HepG2 (cell line): ENCODE measurements around the gene SLC25A33. TPM values are rescaled to one million over a fixed set of nuclear protein-coding genes. Genes with fewer than 3 reads are reported as not detected.

Source experiments
- BATF2 ChIP-seq: sonication (generic); formaldehyde crosslinking; IDR thresholded peaks from 2 replicates; pipeline ENCODE4 v1.8.0; 2022; ENCODE audit warnings: mild to moderate bottlenecking, missing genetic modification reagents, moderate library complexity
- GMEB1 ChIP-seq: sonication (generic); formaldehyde crosslinking; IDR thresholded peaks from 2 replicates; pipeline ENCODE4 v1.5.1; 2020; ENCODE audit warnings: missing genetic modification reagents, mild to moderate bottlenecking, borderline replicate concordance
- GMEB2 ChIP-seq: IDR thresholded peaks from 2 replicates; pipeline ENCODE4 v1.6.1; 2016; ENCODE audit warnings: missing biosample characterization, missing genetic modification reagents, low read depth
- HNRNPLL ChIP-seq: fragments of 200-400 bp; formaldehyde crosslinking; IDR thresholded peaks from 2 replicates; pipeline ENCODE4 v1.6.1; 2017; ENCODE audit warnings: mild to moderate bottlenecking, low read depth, low read length; ENCODE audit not compliant: poor library complexity, severe bottlenecking
- KAT8 ChIP-seq: IDR thresholded peaks from 2 replicates; pipeline ENCODE4 v1.6.1; 2016; ENCODE audit warnings: missing genetic modification reagents, missing compliant biosample characterization
- LCORL ChIP-seq, 2 experiments: fragments of 450-650 bp in 1 of 2; sonication (generic) in 1 of 2; formaldehyde crosslinking in 1 of 2; IDR thresholded peaks; 2 replicates each; pipeline versions ENCODE4 v1.5.0 to v1.6.1; 2017 to 2020; ENCODE audit warnings: antibody characterized with exemption in 1 of 2, missing genetic modification reagents in 1 of 2
- MYC ChIP-seq: sonication (generic); formaldehyde crosslinking; IDR thresholded peaks from 2 replicates; pipeline ENCODE4 v1.9.0; 2021; ENCODE audit warnings: missing genetic modification reagents, borderline replicate concordance
- NFKB2 ChIP-seq: sonication (generic); formaldehyde crosslinking; IDR thresholded peaks from 2 replicates; pipeline ENCODE4 v1.4.0; 2020; ENCODE audit warnings: missing genetic modification reagents, borderline replicate concordance
- PAWR ChIP-seq: sonication (generic); formaldehyde crosslinking; IDR thresholded peaks from 2 replicates; pipeline ENCODE4 v1.4.0; 2020; ENCODE audit warnings: missing genetic modification reagents, mild to moderate bottlenecking, borderline replicate concordance
- RBFOX2 ChIP-seq: fragments of 200-400 bp; formaldehyde crosslinking; IDR thresholded peaks from 2 replicates; pipeline ENCODE4 v1.6.1; 2017; ENCODE audit warnings: low read depth, mild to moderate bottlenecking, low read length
- SP5 ChIP-seq: IDR thresholded peaks from 2 replicates; pipeline ENCODE4 v1.6.1; 2016; ENCODE audit warnings: low read depth, borderline replicate concordance
- STAT6 ChIP-seq: sonication (generic); formaldehyde crosslinking; IDR thresholded peaks from 2 replicates; pipeline ENCODE4 v1.4.0; 2020; ENCODE audit warnings: missing genetic modification reagents, mild to moderate bottlenecking, borderline replicate concordance
- TAF1 ChIP-seq: sonication (generic); formaldehyde crosslinking; IDR thresholded peaks from 2 replicates; pipeline ENCODE4 v1.4.0; 2020; ENCODE audit warnings: missing genetic modification reagents
- TAF15 ChIP-seq: fragments of 200-400 bp; formaldehyde crosslinking; IDR thresholded peaks from one replicate; pipeline ENCODE4 v1.6.1; 2018; ENCODE audit warnings: mild to moderate bottlenecking, low read depth, low read length; ENCODE audit not compliant: poor library complexity, severe bottlenecking
- ZFP36L2 ChIP-seq: sonication (generic); formaldehyde crosslinking; IDR thresholded peaks from 2 replicates; pipeline ENCODE4 v1.4.0; 2020; ENCODE audit warnings: missing genetic modification reagents
- ZMYM4 ChIP-seq: sonication (generic); formaldehyde crosslinking; IDR thresholded peaks from 2 replicates; pipeline ENCODE4 v1.8.1; 2023; ENCODE audit warnings: mild to moderate bottlenecking, missing genetic modification reagents
- ZNF253 ChIP-seq: sonication (generic); formaldehyde crosslinking; IDR thresholded peaks from 2 replicates; pipeline ENCODE4 v1.8.0; 2022; ENCODE audit warnings: mild to moderate bottlenecking, missing genetic modification reagents, borderline replicate concordance
- ZNF317 ChIP-seq: sonication (generic); formaldehyde crosslinking; IDR thresholded peaks from 2 replicates; pipeline ENCODE4 v1.5.0; 2020; ENCODE audit warnings: mild to moderate bottlenecking, missing genetic modification reagents
- ZNF468 ChIP-seq: sonication (generic); formaldehyde crosslinking; IDR thresholded peaks from 2 replicates; pipeline ENCODE4 v1.8.0; 2022; ENCODE audit warnings: mild to moderate bottlenecking, moderate library complexity, missing genetic modification reagents
- ZNF589 ChIP-seq: sonication (generic); formaldehyde crosslinking; conservative IDR thresholded peaks from 2 replicates; pipeline ENCODE4 v1.8.0; 2022; ENCODE audit warnings: mild to moderate bottlenecking, moderate library complexity, missing genetic modification reagents
- ZNF75D ChIP-seq: sonication (generic); formaldehyde crosslinking; IDR thresholded peaks from 2 replicates; pipeline ENCODE4 v1.8.1; 2023; ENCODE audit warnings: missing genetic modification reagents, mild to moderate bottlenecking, borderline replicate concordance
- ZSCAN20 ChIP-seq: sonication (generic); formaldehyde crosslinking; IDR thresholded peaks from 2 replicates; pipeline ENCODE4 v1.4.0; 2020; ENCODE audit warnings: missing genetic modification reagents, mild to moderate bottlenecking, borderline replicate concordance
- ZSCAN9 ChIP-seq: IDR thresholded peaks from 2 replicates; pipeline ENCODE4 v1.6.1; 2016; ENCODE audit warnings: borderline replicate concordance
- polyA plus RNA-seq, 8 experiments: library from polyadenylated mRNA; depleted of rRNA in 3 of 8; stranded (reverse) in 7 of 8; unstranded in 1 of 8; fragments of >200 nt; fragmentation: Illumina TruSeq in 4 of 8; extraction: Trizol in 4 of 8; gene quantifications; 2 replicates each; pipeline versions ENCODE4 v1.2.1 to v1.2.3, GENCODE V29; 2011 to 2016; ENCODE audit warnings: low read depth in 4 of 8, missing spikeins in 1 of 8, mixed read lengths in 1 of 8; ENCODE audit not compliant: insufficient read depth in 1 of 8
- total RNA-seq, 5 experiments: library from RNA; depleted of rRNA; stranded (reverse); fragments of >200 nt; fragmentation: Illumina TruSeq; extraction: Trizol; gene quantifications; 2 replicates each; pipeline ENCODE4 v1.2.3, GENCODE V29; 2016; ENCODE audit warnings: low read depth in 1 of 5

The SLC25A33 gene
- total and polyA plus RNA-seq, 2 of the 13 experiments (the other 11 are each of a cell fraction or from before 2014, with no cell fraction given), result 15.4 to 50.3 TPM

- TF ChIP-seq ZSCAN9 (CRISPR knock-in tag) (peak; percentile 30; the same call in 1 of the 2 replicates), ZSCAN20 (CRISPR knock-in tag) (no peak), HNRNPLL (no peak), BATF2 (CRISPR knock-in tag) (no peak), KAT8 (CRISPR knock-in tag) (peak; percentile 87), NFKB2 (CRISPR knock-in tag) (no peak), TAF1 (CRISPR knock-in tag) (no peak), ZNF468 (CRISPR knock-in tag) (no peak), ZNF317 (CRISPR knock-in tag) (peak; percentile 31; the same call in 1 of the 2 replicates), ZNF75D (CRISPR knock-in tag) (no peak), ZNF589 (no peak), SP5 (CRISPR knock-in tag) (peak; percentile 78), ZNF253 (CRISPR knock-in tag) (0 out of 2 replicates have a peak, but pooled peaks have one; percentile 53), ZFP36L2 (CRISPR knock-in tag) (no peak), TAF15 (no peak), STAT6 (CRISPR knock-in tag) (peak; percentile 78; the same call in 1 of the 2 replicates), LCORL (IDR thresholded peaks at IDR 0.05) (0 out of 2 replicates have a peak, but pooled peaks have one; percentile 9), LCORL (CRISPR knock-in tag; IDR thresholded peaks at IDR 0.05) (peak; percentile 95), PAWR (CRISPR knock-in tag) (no peak), GMEB2 (no peak), RBFOX2 (no peak), ZMYM4 (CRISPR knock-in tag) (peak; percentile 72), MYC (CRISPR knock-in tag) (peak; percentile 54), GMEB1 (CRISPR knock-in tag) (peak; percentile 59; the same call in 1 of the 2 replicates)
These were observed 14.5 kb downstream of the SLC25A33 start (continued) for GRCh38 chr1:9553736-9554144.
